ENCODE data around the gene RTRAF. TPM values are rescaled to one million over a fixed set of nuclear protein-coding genes. Genes with fewer than 3 reads are reported as not detected.
A peak's percentile ranks its signal among the peaks of the same experiment; 100 is the strongest.

The RTRAF gene
- total and polyA plus RNA-seq, 4 donors = 21.6 to 119 (median 66.6) TPM

- peaks cover 2 to 23% (median 6%) of the 10 kb centered on the region in 4 donors for H3K4me1 ChIP-seq (ENCODE audit: control insufficient read depth in 4 of 4, insufficient read depth in 4 of 4, low read length in 3 of 4)
- H3K9ac ChIP-seq (ENCODE audit: low read depth in 1 of 2, low read length in 2 of 2) = no peak overlapping the region
- H3K9me3 ChIP-seq (ENCODE audit: control insufficient read depth in 4 of 4, low read length in 3 of 4) = no peaks in the 10 kb centered on the region
- H3K27ac ChIP-seq (ENCODE audit: low read depth in 1 of 2, low read length in 2 of 2) = no peak overlapping the region
- H3K27me3 ChIP-seq (ENCODE audit: control insufficient read depth in 4 of 4, insufficient read depth in 4 of 4, low read length in 3 of 4) = no peaks in the 10 kb centered on the region
- H3K4me3 ChIP-seq (ENCODE audit: low read depth in 1 of 3, low read length in 3 of 3) = no peak overlapping the region
- TF ChIP-seq TAF1 (conservative IDR thresholded peaks at IDR 0.05) = no peak
- 63% methylated on average over 1 of the region's 1 CpG for WGBS
- H3K36me3 ChIP-seq (ENCODE audit: control insufficient read depth in 4 of 4, insufficient read depth in 3 of 4, low read depth in 1 of 4, low read length in 3 of 4) = peaks cover 7 to 56% (median 52%) of the 10 kb centered on the region in 4 donors
- DNase-seq (ENCODE audit: low spot score) = no peak
Measured at GRCh38 chr14:52007211-52007610, 17.9 kb downstream of the RTRAF start.

- Histone ChIP-seq H3K27ac (ENCODE audit: low read depth in 1 of 2, low read length in 2 of 2) (no peak overlapping the region), H3K27me3 (ENCODE audit: control insufficient read depth in 4 of 4, insufficient read depth in 4 of 4, low read length in 3 of 4) (no peaks in the 10 kb centered on the region), H3K9ac (ENCODE audit: low read depth in 1 of 2, low read length in 2 of 2) (no peak overlapping the region), H3K4me3 (ENCODE audit: low read depth in 1 of 3, low read length in 3 of 3) (no peak overlapping the region), H3K9me3 (ENCODE audit: control insufficient read depth in 4 of 4, low read length in 3 of 4) (no peaks in the 10 kb centered on the region), H3K4me1 (ENCODE audit: control insufficient read depth in 4 of 4, insufficient read depth in 4 of 4, low read length in 3 of 4) (peaks cover 2 to 23% (median 5%) of the 10 kb centered on the region in 4 donors), H3K36me3 (ENCODE audit: control insufficient read depth in 4 of 4, insufficient read depth in 3 of 4, low read depth in 1 of 4, low read length in 3 of 4) (peaks cover 7 to 54% (median 51%) of the 10 kb centered on the region in 4 donors)
- 33% methylated on average over 1 of the region's 1 CpG for WGBS
- peak in 1 of 2 donors; percentile 9 for TF ChIP-seq RAD21 (IDR thresholded peaks at IDR 0.05)
- TF ChIP-seq GABPA (IDR thresholded peaks at IDR 0.05 in 1 of 2, conservative IDR thresholded peaks at IDR 0.05 in 1 of 2) = no peak
- no peak for TF ChIP-seq ZBTB33 (IDR thresholded peaks at IDR 0.05)
- peak in 1 of 2 donors; percentile 9 for TF ChIP-seq JUND (IDR thresholded peaks at IDR 0.05)
- peak; percentile 46 to 54 for TF ChIP-seq RXRA (IDR thresholded peaks at IDR 0.05)
- no peak for TF ChIP-seq ATF3 (IDR thresholded peaks at IDR 0.05)
- TF ChIP-seq FOXA2 (IDR thresholded peaks at IDR 0.05) = no peak
- no peak for TF ChIP-seq YY1 (IDR thresholded peaks at IDR 0.05)
- peak; percentile 56 to 61 for TF ChIP-seq HNF4A (conservative IDR thresholded peaks at IDR 0.05)
- no peak for TF ChIP-seq EGR1 (IDR thresholded peaks at IDR 0.05; ENCODE audit: low read depth in 2 of 2)
- TF ChIP-seq SP1 (IDR thresholded peaks at IDR 0.05) = no peak
- no peak for TF ChIP-seq HNF4G (IDR thresholded peaks at IDR 0.05)
- TF ChIP-seq REST (IDR thresholded peaks at IDR 0.05) = no peak
- no peak for TF ChIP-seq CTCF (IDR thresholded peaks at IDR 0.05; ENCODE audit: low read depth, low read length, missing input control)
- no peak for TF ChIP-seq FOXA1 (IDR thresholded peaks at IDR 0.05)
- peak; percentile 90 for TF ChIP-seq NR2F2 (IDR thresholded peaks at IDR 0.05)
- no peak for TF ChIP-seq MAX (IDR thresholded peaks at IDR 0.05)
- no peak for TF ChIP-seq TAF1 (conservative IDR thresholded peaks at IDR 0.05)
- no peak for DNase-seq (ENCODE audit: low spot score)
Measured at GRCh38 chr14:52007637-52008036, 18.3 kb downstream of the RTRAF start.
